H9 (cell line): ENCODE data around the gene TMEM185B. TPM values are rescaled to one million over a fixed set of nuclear protein-coding genes. Genes with fewer than 3 reads are reported as not detected.

Experiments used
- DNase-seq: peaks from one replicate; pipeline ENCODE4 v3.0.0-alpha.2; 2017
- H2AFZ ChIP-seq: one replicate; pipeline ENCODE4 v1.6.1; 2013; ENCODE audit warnings: mild to moderate bottlenecking, low read length, control low read depth, moderate library complexity
- H2AK5ac ChIP-seq: 2 replicates; pipeline ENCODE4 v1.6.1; 2013; ENCODE audit warnings: low read length, control low read depth, mixed read lengths; ENCODE audit not compliant: insufficient read length
- H2BK120ac ChIP-seq: one replicate; pipeline ENCODE4 v1.6.1; 2013; ENCODE audit warnings: low read depth, mild to moderate bottlenecking, low read length, control low read depth, inconsistent platforms; ENCODE audit not compliant: poor library complexity, severe bottlenecking
- H2BK12ac ChIP-seq: 2 replicates; pipeline ENCODE4 v1.6.1; 2013; ENCODE audit warnings: low read length, control low read depth, mixed read lengths, low read depth; ENCODE audit not compliant: insufficient read length
- H2BK15ac ChIP-seq: 2 replicates; pipeline ENCODE4 v1.6.1; 2013; ENCODE audit warnings: low read depth, low read length, control low read depth
- H2BK20ac ChIP-seq: one replicate; pipeline ENCODE4 v1.6.1; 2013; ENCODE audit warnings: low read depth, mild to moderate bottlenecking, low read length, control low read depth, inconsistent platforms; ENCODE audit not compliant: poor library complexity, severe bottlenecking
- H2BK5ac ChIP-seq: 2 replicates; pipeline ENCODE4 v1.6.1; 2013; ENCODE audit warnings: low read length, control low read depth, mixed read lengths; ENCODE audit not compliant: insufficient read length
- H3K14ac ChIP-seq: 2 replicates; pipeline ENCODE4 v1.6.1; 2013; ENCODE audit warnings: low read length, control low read depth; ENCODE audit not compliant: insufficient read depth
- H3K18ac ChIP-seq: 2 replicates; pipeline ENCODE4 v1.6.1; 2013; ENCODE audit warnings: low read depth, mild to moderate bottlenecking, mixed read lengths, low read length, control low read depth; ENCODE audit not compliant: insufficient read length
- H3K23ac ChIP-seq: 2 replicates; pipeline ENCODE4 v1.6.1; 2013; ENCODE audit warnings: low read length, control low read depth, mixed read lengths, low read depth; ENCODE audit not compliant: insufficient read length
- H3K23me2 ChIP-seq: 2 replicates; pipeline ENCODE4 v1.6.1; 2013; ENCODE audit warnings: low read depth, mild to moderate bottlenecking, mixed read lengths, low read length, control low read depth; ENCODE audit not compliant: insufficient read length, poor library complexity, severe bottlenecking
- H3K27ac ChIP-seq: 2 replicates; pipeline ENCODE4 v1.5.1; 2013; ENCODE audit warnings: low read length, control low read depth, mixed read lengths, low read depth; ENCODE audit not compliant: insufficient read length
- H3K27me3 ChIP-seq: 2 replicates; pipeline ENCODE4 v1.6.1; 2013; ENCODE audit warnings: low read length, control low read depth, inconsistent platforms; ENCODE audit not compliant: insufficient read depth
- H3K4ac ChIP-seq: 2 replicates; pipeline ENCODE4 v1.6.1; 2013; ENCODE audit warnings: low read depth, mild to moderate bottlenecking, control low read depth, inconsistent platforms, low read length, moderate library complexity
- H3K4me1 ChIP-seq: 2 replicates; pipeline ENCODE4 v1.6.1; 2013; ENCODE audit warnings: low read length, control low read depth, inconsistent platforms; ENCODE audit not compliant: insufficient read depth
- H3K4me2 ChIP-seq: 2 replicates; pipeline ENCODE4 v1.6.1; 2013; ENCODE audit warnings: low read length, control low read depth, mixed read lengths; ENCODE audit not compliant: insufficient read length, insufficient read depth
- H3K56ac ChIP-seq: 2 replicates; pipeline ENCODE4 v1.6.1; 2013; ENCODE audit warnings: low read depth, mild to moderate bottlenecking, mixed read lengths, low read length, control low read depth; ENCODE audit not compliant: insufficient read length
- H3K79me1 ChIP-seq: 2 replicates; pipeline ENCODE4 v1.6.1; 2013; ENCODE audit warnings: low read depth, mild to moderate bottlenecking, moderate library complexity, low read length, control low read depth, inconsistent platforms; ENCODE audit not compliant: insufficient read depth, poor library complexity, severe bottlenecking
- H3K79me2 ChIP-seq: 2 replicates; pipeline ENCODE4 v1.6.1; 2013; ENCODE audit warnings: low read length, control low read depth, inconsistent platforms; ENCODE audit not compliant: insufficient read depth
- H3K9ac ChIP-seq: 2 replicates; pipeline ENCODE4 v1.6.1; 2013; ENCODE audit warnings: low read length, control low read depth, mixed read lengths; ENCODE audit not compliant: insufficient read length; ENCODE audit errors: extremely low read depth
- H3K9me3 ChIP-seq: one replicate; pipeline ENCODE4 v1.6.1; 2013; ENCODE audit warnings: low read depth, low read length, inconsistent platforms; ENCODE audit not compliant: control insufficient read depth
- H3T11ph ChIP-seq: one replicate; pipeline ENCODE4 v1.6.1; 2013; ENCODE audit warnings: mild to moderate bottlenecking, low read length, control low read depth, inconsistent platforms
- H4K20me1 ChIP-seq: one replicate; pipeline ENCODE4 v1.6.1; 2013; ENCODE audit not compliant: control insufficient read depth, insufficient read length, insufficient read depth
- H4K5ac ChIP-seq: 2 replicates; pipeline ENCODE4 v1.6.1; 2013; ENCODE audit warnings: low read depth, mild to moderate bottlenecking, mixed read lengths, low read length, control low read depth; ENCODE audit not compliant: insufficient read length
- H4K8ac ChIP-seq: replicated peaks from 2 replicates; pipeline ENCODE4 v1.6.1; 2013; ENCODE audit warnings: low read length, control low read depth, mixed read lengths, low read depth; ENCODE audit not compliant: insufficient read length
- H4K91ac ChIP-seq: 2 replicates; pipeline ENCODE4 v1.6.1; 2013; ENCODE audit warnings: low read depth, mild to moderate bottlenecking, moderate library complexity, mixed read lengths, low read length, control low read depth; ENCODE audit not compliant: insufficient read length
- H3K27ac Mint-ChIP-seq, 3 experiments: 2 replicates in 2 of 3; 3 replicates in 1 of 3; pipeline ENCODE4 v1.8.0; 2020 to 2021; ENCODE audit warnings: mixed read lengths in 3 of 3, mild to moderate bottlenecking in 1 of 3, moderate library complexity in 1 of 3
- H3K27me3 Mint-ChIP-seq: 2 replicates; pipeline ENCODE4 v1.8.0; 2021; ENCODE audit warnings: low read depth, mild to moderate bottlenecking, moderate library complexity, mixed read lengths
- H3K36me3 Mint-ChIP-seq, 3 experiments: 2 replicates in 2 of 3; 3 replicates in 1 of 3; pipeline ENCODE4 v1.8.0; 2020 to 2021; ENCODE audit warnings: low read depth in 3 of 3, mixed read lengths in 3 of 3; ENCODE audit not compliant: insufficient read depth in 1 of 3
- H3K4me1 Mint-ChIP-seq, 2 experiments: 2 replicates each; pipeline ENCODE4 v1.8.0; 2020; ENCODE audit warnings: mixed read lengths in 2 of 2
- H3K4me3 Mint-ChIP-seq, 2 experiments: 2 replicates in 1 of 2; 3 replicates in 1 of 2; pipeline ENCODE4 v1.8.0; 2020 to 2021; ENCODE audit warnings: mild to moderate bottlenecking in 2 of 2, mixed read lengths in 2 of 2, moderate library complexity in 1 of 2
- H3K9me3 Mint-ChIP-seq, 2 experiments: 2 replicates in 1 of 2; 3 replicates in 1 of 2; pipeline ENCODE4 v1.8.0; 2020; ENCODE audit warnings: mild to moderate bottlenecking in 2 of 2, mixed read lengths in 2 of 2, moderate library complexity in 1 of 2
- WGBS: extraction: QIAGEN DNeasy Blood & Tissue Kit; methylation state at CpG from one replicate; pipeline ENCODE4 v1.1.7; 2013; ENCODE audit warnings: missing lambda C conversion rate, low lambda C conversion rate, mixed read lengths; ENCODE audit not compliant: insufficient read length; ENCODE audit errors: extremely low coverage; 5-methylcytosine and 5-hydroxymethylcytosine counted together
- total RNA-seq: library from RNA; stranded (reverse); gene quantifications from 2 replicates; pipeline ENCODE4 v1.2.1, GENCODE V29; 2021
- TF ChIP-seq, protein P1 (sequence below): fragments of 200-600 bp; sonication (generic); conservative IDR thresholded peaks from 3 replicates; pipeline ENCODE4 v1.8.0; 2021; ENCODE audit warnings: antibody characterized with exemption, mild to moderate bottlenecking

TMEM185B gene
- total RNA-seq, 1 experiment from 2014 or later: 29.0 TPM

DNA sequence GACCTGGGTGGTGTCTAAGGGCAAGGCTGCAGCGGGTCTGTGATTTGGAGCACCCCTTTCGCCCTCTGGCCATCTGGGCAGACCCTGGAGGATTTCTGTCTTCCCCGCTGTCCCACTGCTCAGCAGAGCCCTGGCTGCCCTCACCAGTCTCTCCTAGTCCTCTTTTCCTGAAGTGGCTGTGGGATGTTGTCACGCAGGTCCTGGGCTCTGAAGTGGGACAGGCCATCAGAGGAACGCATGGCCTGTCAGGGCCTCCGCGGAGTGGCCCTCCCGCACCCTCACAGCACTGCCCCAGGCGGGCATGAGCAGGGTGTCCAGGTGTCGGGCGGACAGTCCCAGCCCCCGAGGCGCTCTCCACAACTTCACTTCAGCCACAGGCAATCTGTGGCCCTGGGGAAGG lies 1.1 kb upstream of the TMEM185B start:
- Histone ChIP-seq H2BK20ac (no peak overlapping the region), H3K14ac (no peak overlapping the region; the same call in 1 of the 2 replicates), H4K20me1 (peaks cover 2% of the 10 kb centered on the region), H3K4me2 (peak overlapping the region; percentile 53), H2BK15ac (no peak overlapping the region), H3K4ac (no peak overlapping the region), H4K5ac (no peak overlapping the region), H3K27me3 (peaks cover 10% of the 10 kb centered on the region; the same call in 1 of the 2 replicates), H2AK5ac (no peak overlapping the region), H2BK12ac (no peak overlapping the region), H3K4me1 (no peaks in the 10 kb centered on the region), H3K27ac (no peak overlapping the region), H4K8ac (no peak overlapping the region), H2AFZ (no peak overlapping the region), H3K9me3 (peaks cover 4% of the 10 kb centered on the region), H3K79me1 (no peaks in the 10 kb centered on the region), H3K79me2 (no peaks in the 10 kb centered on the region; the same call in 1 of the 2 replicates), H3K23me2 (no peaks in the 10 kb centered on the region), H3K56ac (no peak overlapping the region), H4K91ac (no peak overlapping the region), H3K18ac (no peak overlapping the region), H2BK5ac (no peak overlapping the region), H3T11ph (no peak overlapping the region), H2BK120ac (no peak overlapping the region), H3K9ac (no peak overlapping the region), H3K23ac (no peak overlapping the region)
- WGBS: no CpG with 5 or more reads among the region's 13 CpGs
- Mint-ChIP-seq H3K27me3 (peaks cover 67% of the 10 kb centered on the region), H3K27ac (no peak overlapping the region), H3K9me3 (peaks cover 6 to 9% of the 10 kb centered on the region in 2 experiments), H3K4me1 (peaks cover 24 to 35% of the 10 kb centered on the region in 2 experiments), H3K4me3 (peak overlapping the region; percentile 67 to 80), H3K36me3 (peaks cover 10 to 25% (median 23%) of the 10 kb centered on the region in 3 experiments)
- TF ChIP-seq, protein P1, sequence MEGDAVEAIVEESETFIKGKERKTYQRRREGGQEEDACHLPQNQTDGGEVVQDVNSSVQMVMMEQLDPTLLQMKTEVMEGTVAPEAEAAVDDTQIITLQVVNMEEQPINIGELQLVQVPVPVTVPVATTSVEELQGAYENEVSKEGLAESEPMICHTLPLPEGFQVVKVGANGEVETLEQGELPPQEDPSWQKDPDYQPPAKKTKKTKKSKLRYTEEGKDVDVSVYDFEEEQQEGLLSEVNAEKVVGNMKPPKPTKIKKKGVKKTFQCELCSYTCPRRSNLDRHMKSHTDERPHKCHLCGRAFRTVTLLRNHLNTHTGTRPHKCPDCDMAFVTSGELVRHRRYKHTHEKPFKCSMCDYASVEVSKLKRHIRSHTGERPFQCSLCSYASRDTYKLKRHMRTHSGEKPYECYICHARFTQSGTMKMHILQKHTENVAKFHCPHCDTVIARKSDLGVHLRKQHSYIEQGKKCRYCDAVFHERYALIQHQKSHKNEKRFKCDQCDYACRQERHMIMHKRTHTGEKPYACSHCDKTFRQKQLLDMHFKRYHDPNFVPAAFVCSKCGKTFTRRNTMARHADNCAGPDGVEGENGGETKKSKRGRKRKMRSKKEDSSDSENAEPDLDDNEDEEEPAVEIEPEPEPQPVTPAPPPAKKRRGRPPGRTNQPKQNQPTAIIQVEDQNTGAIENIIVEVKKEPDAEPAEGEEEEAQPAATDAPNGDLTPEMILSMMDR: no peak
- DNase-seq: peak; percentile 27
